AG10803 (cell line): ENCODE data around the gene ABCA4.
"Not testable (repeated sequence)": the region's sequence is repeated elsewhere in the genome, so short reads cannot be mapped to it uniquely, and the experiment has no call there.

Experiments
- DNase-seq: peaks from one replicate; pipeline ENCODE4 v3.0.0; 2010; ENCODE audit warnings: low read depth
- H3K4me3 ChIP-seq: 2 replicates; pipeline ENCODE4 v1.5.1; 2011; ENCODE audit warnings: mild to moderate bottlenecking, low read length, control low read depth
- TF ChIP-seq, protein P1 (sequence below): conservative IDR thresholded peaks from 2 replicates; pipeline ENCODE4 v1.5.1; 2011; ENCODE audit warnings: mild to moderate bottlenecking, low read length, control low read depth, inconsistent platforms

The ABCA4 gene

GRCh38 chr1:94120991-94121390 is at the start of gene ABCA4:
TSS of gene ABCA4 (minus strand) at chr1:94121148. CDS start at chr1:94121045, 103 bp downstream.
- TF ChIP-seq, protein P1, sequence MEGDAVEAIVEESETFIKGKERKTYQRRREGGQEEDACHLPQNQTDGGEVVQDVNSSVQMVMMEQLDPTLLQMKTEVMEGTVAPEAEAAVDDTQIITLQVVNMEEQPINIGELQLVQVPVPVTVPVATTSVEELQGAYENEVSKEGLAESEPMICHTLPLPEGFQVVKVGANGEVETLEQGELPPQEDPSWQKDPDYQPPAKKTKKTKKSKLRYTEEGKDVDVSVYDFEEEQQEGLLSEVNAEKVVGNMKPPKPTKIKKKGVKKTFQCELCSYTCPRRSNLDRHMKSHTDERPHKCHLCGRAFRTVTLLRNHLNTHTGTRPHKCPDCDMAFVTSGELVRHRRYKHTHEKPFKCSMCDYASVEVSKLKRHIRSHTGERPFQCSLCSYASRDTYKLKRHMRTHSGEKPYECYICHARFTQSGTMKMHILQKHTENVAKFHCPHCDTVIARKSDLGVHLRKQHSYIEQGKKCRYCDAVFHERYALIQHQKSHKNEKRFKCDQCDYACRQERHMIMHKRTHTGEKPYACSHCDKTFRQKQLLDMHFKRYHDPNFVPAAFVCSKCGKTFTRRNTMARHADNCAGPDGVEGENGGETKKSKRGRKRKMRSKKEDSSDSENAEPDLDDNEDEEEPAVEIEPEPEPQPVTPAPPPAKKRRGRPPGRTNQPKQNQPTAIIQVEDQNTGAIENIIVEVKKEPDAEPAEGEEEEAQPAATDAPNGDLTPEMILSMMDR: no peak
- no peak for DNase-seq
- no peak within 1 kb of the TSS for H3K4me3 ChIP-seq

DNA sequence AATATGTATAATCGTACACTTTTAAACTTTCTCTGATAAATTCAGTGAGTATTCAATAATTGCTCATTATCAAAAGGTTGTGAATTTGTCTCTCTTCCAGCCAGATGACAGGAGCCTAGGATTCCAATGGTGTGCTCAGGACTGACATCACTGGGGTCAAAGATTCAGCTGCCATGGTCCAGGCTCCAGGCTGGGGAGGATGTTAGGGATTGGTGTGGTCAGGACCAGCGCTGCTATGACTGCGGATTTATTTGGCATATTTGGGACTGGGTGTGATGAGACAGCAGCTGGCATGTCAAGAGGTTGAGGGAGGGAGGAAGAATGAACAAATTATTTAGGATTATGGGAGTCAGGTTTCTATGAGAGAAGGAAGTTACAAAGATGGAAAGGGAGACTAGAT is 48.2 kb upstream of the ABCA4 start:
- no peak overlapping the region for H3K4me3 ChIP-seq
- TF ChIP-seq, protein P1: no peak

GRCh38 chr1:94165843-94166242 is 44.9 kb upstream of the ABCA4 start:
- H3K4me3 ChIP-seq: no peak overlapping the region
- TF ChIP-seq, protein P1: no peak
- no peak for DNase-seq

More for the DNA sequence above, 48.2 kb upstream of the ABCA4 start:
- no peak for DNase-seq

DNA sequence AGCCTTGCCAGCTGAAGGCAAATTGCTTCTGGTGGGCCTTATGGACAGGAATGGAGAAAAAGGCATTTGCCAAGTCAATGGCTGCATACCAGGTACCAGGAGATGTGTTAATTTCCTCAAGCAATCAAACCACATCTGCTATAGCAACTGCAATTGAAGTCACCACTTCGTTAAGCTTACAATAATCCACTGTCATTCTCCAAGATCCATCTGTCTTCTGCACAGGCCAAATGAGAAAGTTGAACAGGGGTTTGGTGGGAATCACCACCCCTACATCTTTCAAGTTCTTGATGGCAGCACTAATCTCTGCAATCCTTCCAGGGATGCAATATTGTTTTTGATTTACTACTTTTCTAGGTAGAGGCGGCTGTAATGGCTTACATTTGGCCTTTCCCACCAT is 43.9 kb upstream of the ABCA4 start:
- not testable (repeated sequence) for DNase-seq, H3K4me3 ChIP-seq

- H3K4me3 ChIP-seq: not testable (repeated sequence)
- peak; percentile 33 for DNase-seq
Observed at GRCh38 chr1:94164121-94164520, 43.2 kb upstream of the ABCA4 start.

DNA sequence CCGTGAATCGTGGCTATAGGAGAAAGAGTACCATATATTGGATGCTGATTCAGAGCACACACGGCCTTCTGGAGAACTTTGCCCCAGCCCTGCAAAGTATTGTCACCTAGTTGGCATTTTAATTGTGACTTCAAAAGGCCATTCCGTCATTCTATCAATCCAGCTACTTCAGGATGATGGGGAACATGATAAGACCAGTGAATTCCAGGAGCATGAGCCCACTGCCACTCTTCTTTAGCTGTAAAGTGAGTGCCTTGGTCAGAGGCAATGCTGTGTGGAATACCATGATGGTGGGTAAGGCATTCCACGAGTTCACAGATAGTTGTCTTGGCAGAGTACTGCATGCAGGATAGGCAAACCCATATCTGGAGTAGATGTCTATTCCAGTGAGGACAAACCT is 42.3 kb upstream of the ABCA4 start:
- not testable (repeated sequence) for H3K4me3 ChIP-seq, DNase-seq

GRCh38 chr1:94160811-94161210 is 39.9 kb upstream of the ABCA4 start:
- TF ChIP-seq, protein P1: no peak
- peak; percentile 88 for DNase-seq
- no peak overlapping the region for H3K4me3 ChIP-seq

GRCh38 chr1:94156096-94156625 is 35.2 kb upstream of the ABCA4 start:
- peak; percentile 31 for DNase-seq
- H3K4me3 ChIP-seq: no peak overlapping the region
- TF ChIP-seq, protein P1: no peak

GRCh38 chr1:94154989-94155388 is 34.0 kb upstream of the ABCA4 start:
- DNase-seq: no peak
- TF ChIP-seq, protein P1: no peak
- no peak overlapping the region for H3K4me3 ChIP-seq
